T47D (cell line): ENCODE data around the gene KIF11.

Source experiments
- DNase-seq, 2 experiments: peaks; one replicate each; pipeline versions ENCODE4 v3.0.0 to v3.0.0-alpha.2; 2011 to 2012; ENCODE audit warnings: low read depth in 1 of 2, low spot score in 1 of 2
- JUND ChIP-seq: IDR thresholded peaks from 2 replicates; pipeline ENCODE4 v1.6.1; 2012; ENCODE audit warnings: low read depth
- in situ Hi-C: cut with HindIII; loops from 2 replicates; pipeline ENCODE4 v1.10.0; 2016; ENCODE audit warnings: low sequenced_read_pairs, low pct_unique_long_range_greater_than_20kb

The KIF11 gene

DNA sequence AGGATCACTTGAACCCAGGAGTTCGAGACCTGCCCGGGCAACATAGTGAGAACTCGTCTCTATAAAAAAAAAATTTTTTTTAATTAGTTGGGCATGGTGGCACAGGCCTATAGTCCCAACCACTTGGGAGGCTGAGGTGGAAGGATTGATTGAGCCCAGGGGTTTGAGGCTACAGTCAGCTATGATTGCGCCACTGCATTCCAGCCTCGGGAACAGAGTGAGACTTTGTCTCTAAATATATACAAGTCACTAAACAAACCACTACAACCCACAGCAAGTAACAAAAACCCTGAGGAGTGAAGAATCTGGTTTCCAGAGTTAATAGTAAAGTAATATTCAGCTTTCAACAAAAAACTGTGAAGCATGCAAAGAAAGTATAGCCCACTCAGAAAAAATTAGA is 64.1 kb downstream of the KIF11 start:
- peak in 1 of 2 experiments; percentile 34 for DNase-seq
- in situ Hi-C loops = no loop called here
- no peak for TF ChIP-seq JUND

DNA sequence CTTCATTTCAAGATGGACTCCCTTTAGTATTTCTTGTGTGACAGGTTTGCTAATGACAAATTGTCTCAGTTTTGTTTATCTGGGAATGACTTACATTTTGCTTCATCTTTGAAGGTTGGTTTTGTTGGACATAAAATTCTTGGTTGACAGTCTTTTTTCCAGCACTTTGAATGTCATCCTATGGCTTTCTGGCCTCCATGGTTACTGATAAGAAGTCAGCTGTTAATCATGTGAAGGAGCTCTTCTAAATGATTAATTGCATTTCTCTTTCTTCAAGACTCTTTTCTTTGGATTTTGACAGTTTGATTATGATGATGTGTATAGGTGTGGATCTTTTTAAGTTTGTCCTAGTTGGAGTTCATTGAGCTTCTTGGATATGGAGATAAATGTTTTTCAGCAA is 69.9 kb downstream of the KIF11 start:
- in situ Hi-C loops = no loop called here
- no peak for DNase-seq

DNA sequence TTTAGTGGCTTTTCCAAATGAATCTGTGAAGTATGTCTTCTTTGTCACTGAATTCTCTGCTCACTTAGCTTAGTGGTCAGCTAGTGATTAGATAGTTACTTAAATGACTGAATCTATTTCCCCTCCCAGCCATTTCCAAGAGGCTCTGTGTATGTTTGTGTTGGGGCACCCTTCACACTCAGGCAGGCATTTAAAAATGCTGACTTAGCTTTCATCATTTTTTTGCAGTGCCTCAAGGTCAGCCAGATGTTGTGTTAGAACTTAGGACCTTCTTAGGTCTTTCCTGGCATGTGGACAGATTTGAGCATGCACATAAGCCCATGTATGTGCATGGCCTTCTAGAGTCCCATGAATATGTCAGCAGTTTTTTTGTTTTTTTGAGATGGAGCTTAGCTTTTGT is 71.4 kb downstream of the KIF11 start:
- no peak for TF ChIP-seq JUND
- no peak for DNase-seq
- in situ Hi-C loops = no loop called here

More for the DNA sequence above, 69.9 kb downstream of the KIF11 start:
- no peak for TF ChIP-seq JUND

DNA sequence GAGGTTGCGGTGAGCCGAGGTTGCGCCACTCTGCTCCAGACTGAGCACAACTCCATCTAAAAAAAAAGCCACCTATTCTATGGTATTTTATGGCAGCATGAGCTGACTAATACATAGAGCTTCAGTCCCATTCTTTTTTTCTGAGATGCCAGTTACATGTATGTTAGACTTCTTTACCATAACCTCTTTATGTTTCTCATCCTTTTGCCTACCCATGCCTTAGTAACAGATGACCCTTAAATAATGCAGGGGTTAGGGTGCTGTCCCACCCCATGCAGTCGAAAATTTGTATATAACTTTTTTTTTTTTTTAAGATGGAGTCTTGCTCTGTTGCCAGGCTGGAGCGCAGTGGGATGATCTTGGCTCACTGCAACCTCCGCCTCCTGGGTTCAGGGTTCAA is 74.1 kb downstream of the KIF11 start:
- no peak for DNase-seq
- in situ Hi-C loops = no loop called here
- no peak for TF ChIP-seq JUND

DNA sequence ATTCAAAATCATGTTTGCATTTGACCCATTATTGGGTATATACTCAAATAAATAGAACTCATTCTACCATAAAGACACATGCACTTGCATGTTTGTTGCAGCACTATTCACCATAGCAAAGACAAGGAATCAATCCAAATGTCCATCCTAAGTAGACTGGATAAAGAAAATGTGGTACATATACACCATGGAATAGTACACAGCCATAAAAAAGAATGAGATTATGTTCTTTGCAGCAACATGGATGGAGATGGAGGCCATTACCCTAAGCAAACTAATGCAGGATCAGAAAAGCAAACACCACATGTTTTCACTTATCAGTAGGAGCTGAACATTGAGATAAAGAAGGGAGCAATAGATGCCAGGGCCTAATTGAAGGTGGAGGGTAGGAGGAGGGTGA is 84.8 kb downstream of the KIF11 start:
- DNase-seq = no peak
- in situ Hi-C loops = no loop called here
- no peak for TF ChIP-seq JUND

DNA sequence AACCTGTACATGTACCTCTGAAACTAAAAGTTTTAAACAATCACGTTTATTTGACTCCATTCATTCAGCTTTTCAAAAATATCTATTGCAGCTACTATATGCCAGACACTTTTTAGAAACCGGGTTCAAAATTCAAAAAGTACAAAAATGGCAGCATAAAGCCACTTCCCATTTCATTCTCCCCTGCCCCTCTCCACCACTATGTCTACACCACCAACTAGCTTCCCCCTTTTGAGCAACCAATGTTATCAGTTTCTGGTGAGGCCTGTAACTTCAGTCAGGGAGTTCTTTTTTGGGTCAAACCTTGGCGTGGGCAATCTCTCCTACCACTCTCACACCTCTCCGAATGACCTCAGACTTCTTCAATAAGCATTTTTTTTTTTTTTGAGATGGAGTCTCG is 85.3 kb downstream of the KIF11 start:
- DNase-seq = no peak
- in situ Hi-C loops = no loop called here
- TF ChIP-seq JUND = no peak

DNA sequence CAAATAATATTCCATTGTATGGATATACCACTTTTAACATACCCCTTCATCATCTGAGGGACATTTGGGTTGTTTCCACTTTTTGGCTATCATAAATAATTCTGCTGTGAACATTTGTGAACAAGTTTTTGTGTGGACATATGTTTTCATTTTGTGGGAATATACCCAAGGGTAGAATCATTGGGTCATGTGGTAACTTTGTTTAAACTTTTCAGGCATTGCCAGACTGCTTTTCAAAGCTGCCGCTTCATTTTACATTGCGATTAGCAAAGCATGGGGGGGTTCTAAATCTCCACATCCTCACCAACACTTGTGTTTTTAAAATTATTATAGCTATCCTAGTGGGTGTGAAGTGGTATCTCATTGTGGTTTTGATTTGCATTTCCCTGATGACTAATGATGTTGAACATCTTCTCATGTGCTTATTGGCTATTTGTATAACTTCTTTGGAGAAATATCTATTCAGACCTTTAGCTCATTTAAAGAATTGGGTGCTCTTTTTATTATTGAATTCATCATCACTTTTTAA is 88.4 kb downstream of the KIF11 start:
- TF ChIP-seq JUND = no peak
- no peak for DNase-seq

DNA sequence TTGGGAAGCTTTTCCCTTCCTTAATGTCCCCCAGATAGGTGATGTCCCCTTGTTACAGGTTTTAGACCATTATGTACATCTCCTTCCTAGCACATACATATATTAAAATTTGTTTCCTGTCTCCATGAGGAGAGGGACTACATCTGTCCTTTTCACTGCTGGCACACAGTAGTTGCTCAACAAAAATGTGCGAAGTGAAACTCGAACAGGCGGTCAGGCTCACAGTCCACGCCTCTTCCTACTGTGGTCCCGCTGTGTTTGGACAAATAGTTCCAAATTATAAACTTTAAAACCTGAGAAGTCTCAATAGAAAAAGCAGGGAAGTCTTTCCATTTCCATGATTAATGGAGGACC is 95.6 kb downstream of the KIF11 start:
- TF ChIP-seq JUND = no peak
- no peak for DNase-seq
- in situ Hi-C loops = no loop called here

More for the DNA sequence above, 88.4 kb downstream of the KIF11 start:
- in situ Hi-C loops = no loop called here

DNA sequence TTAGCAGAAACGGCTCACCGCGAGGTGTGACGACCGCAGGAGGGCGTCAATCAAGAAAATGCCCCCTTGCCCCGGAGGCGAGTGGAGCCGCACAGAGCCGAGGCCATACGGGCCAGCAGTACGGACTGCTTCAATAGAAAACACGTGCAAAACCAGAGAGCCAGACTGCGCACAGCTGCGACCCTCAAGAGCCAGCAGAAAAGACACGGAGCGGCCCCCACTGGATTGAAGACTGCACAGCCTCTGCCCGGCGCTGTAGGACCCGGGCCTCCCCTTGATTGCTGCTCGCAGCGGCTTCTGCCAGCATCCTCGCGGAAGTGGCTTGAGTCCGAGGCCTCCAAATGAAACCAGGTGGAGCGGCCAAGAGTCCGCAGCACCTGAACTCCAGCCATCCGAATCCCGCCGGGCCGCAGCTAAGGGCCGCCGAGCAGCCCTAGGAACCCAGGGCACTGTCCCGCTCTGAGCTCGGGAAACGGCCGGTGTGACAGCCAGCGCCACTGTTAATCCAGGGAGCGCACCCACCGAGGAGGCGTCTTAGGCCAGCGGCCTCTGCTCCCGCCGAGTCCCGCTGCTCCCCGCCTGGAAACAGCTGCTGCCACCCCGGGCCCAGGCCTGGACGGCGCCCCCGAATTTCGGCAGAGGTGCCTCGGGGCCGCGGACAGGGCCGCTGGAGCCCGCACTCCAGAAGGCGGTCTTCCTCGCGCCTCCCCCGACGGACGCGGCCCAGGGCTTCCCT is 96.2 kb downstream of the KIF11 start:
- in situ Hi-C loops = no loop called here
- peak in 1 of 2 experiments; percentile 60 for DNase-seq
- TF ChIP-seq JUND = no peak

DNA sequence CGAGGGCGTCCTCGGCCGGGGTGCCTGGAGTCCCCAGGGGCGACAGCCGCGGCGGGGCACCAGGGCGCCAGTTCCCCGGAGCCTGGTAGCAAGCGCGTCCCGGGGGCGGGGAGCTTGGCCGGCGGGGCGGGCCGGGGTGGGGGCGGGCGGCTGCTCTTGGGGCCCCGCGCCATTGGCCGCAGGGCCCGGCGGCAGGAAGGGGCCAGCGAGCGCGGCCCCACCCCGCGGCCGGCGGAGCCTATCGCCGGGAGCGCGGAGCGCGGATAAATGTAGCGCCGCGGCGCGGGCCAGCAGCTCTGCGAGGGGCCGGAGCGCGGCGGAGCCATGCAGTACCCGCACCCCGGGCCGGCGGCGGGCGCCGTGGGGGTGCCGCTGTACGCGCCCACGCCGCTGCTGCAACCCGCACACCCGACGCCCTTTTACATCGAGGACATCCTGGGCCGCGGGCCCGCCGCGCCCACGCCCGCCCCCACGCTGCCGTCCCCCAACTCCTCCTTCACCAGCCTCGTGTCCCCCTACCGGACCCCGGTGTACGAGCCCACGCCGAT is 96.8 kb downstream of the KIF11 start, which contains the start of gene HHEX:
Gene HHEX (plus strand): TSS at position 293 of the 548 bp plus-strand sequence. CDS start 32 bp downstream, at position 325.
- in situ Hi-C loops = no loop called here
- DNase-seq = peak; percentile 83 to 85
- no peak for TF ChIP-seq JUND

DNA sequence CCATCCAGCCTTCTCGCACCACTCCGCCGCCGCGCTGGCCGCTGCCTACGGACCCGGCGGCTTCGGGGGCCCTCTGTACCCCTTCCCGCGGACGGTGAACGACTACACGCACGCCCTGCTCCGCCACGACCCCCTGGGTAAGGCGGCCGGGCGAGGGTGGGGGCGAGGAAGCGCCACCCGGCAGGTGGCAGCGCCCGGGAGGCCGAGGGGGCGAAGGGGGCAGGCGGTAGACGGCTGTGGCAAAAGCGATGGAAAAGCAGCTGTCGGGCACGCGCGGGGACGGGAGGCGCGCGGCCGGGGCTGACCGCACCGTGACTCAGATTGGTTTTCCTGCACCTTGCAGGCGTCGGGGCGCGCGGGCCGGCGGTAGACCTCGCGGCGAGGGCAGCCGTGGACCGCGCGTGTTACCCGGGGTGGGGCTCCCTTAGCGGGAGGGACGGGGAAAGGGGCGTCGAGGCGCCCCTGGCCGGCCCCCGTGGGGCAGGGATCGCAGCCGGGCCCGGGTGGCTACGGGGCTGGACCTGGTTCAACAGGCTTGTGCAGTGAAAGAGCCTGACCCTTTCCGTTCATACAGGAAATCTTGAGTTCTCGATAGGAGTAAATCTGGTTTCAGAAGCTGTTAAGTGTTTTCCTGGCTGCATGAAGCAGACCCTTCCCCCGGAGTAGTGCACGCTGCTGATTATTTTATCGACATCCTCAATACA is 97.4 kb downstream of the KIF11 start:
- peak; percentile 61 to 73 for DNase-seq
- in situ Hi-C loops = no loop called here
- TF ChIP-seq JUND = no peak

DNA sequence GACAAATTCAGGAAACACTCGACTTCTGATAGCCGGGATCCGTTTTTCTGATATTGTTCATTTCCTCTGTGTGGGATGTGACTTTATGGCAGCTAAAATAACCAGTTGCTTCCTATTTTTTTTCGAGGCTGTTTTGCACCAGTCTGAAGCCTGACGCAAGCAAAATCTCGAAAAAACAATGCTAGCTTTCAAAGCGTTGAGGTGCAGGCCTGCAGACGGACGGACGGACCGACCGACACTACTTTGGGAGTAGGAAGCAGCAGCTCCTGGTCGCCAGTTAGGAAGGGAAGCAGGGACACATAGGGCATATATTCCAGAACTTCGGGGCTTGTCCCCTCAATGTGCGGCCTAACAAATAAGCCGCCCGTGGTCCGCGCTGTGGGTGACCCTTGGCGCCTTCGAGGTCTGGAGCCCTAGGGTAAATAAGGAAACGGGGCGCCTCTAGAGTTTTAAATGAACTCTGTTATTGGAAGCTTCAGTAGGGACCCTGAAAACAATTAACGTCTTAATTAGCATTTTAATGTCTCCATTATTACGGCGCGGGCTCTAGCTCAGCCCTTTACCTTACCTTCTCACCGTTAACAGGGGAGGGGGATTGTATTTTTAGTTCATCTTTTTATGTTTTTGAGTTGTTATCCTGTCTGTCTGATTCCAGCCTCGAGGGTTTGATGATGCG is 98.1 kb downstream of the KIF11 start:
- no peak for DNase-seq
- in situ Hi-C loops = no loop called here
- TF ChIP-seq JUND = no peak

DNA sequence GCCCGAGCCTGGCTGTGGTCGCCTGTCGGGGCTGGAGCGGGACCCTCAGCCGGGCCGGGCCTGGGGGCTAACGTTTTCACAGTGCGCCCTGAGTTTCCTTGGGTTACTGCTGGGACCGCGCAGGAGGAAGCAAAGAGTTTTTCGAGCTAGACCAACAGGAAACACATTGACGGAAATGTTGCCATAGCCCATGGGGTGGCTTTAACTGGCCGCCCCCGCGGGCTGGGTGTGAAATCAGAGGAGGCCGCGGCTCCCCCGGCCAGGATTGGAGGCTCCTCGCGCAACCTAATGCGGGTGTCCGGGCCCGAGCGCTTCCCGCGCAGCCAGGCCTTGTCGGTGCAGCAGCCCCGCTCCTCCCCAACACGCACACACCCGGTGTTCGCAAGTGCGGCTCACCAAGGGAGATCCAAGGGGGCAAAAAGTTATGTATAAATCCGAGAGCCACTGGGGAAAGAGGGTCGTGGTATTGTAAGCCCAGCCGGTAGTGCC is 98.7 kb downstream of the KIF11 start:
- in situ Hi-C loops = no loop called here
- no peak for DNase-seq

More for the DNA sequence above, 98.7 kb downstream of the KIF11 start:
- no peak for TF ChIP-seq JUND
